SH-SY5Y (cell line): ENCODE results near the gene RPS6KA4.

Source experiments
- GATA2 ChIP-seq: IDR thresholded peaks from 2 replicates; pipeline ENCODE4 v1.6.1; 2011; ENCODE audit warnings: mild to moderate bottlenecking, low read depth, low read length
- GATA3 ChIP-seq: IDR thresholded peaks from 2 replicates; pipeline ENCODE4 v1.6.1; 2011; ENCODE audit warnings: low read depth, mild to moderate bottlenecking, low read length, moderate library complexity

DNA sequence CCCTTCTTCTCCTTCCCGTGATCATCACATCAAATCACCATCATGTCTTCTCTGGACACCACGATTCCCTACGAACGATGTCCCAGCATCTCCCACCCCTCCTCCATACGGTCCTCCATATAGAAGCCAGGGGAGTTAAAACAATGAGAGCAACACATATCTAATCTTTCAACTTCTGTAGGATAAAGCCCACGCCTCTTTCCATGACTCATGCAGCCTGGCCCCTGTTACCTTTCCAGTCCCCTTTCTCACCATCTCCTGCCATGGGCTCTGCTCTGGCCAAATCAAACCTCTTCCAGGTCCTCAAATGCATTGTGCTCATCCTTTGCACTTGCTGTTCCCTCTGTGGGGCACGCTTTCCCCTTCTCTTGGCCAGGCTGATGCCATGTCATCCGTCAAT, 23.6 kb downstream of the RPS6KA4 start:
- no peak for TF ChIP-seq GATA3
- TF ChIP-seq GATA2: no peak
